ENCODE data around the gene LSP1.
"Not testable (repeated sequence)": the region's sequence is repeated elsewhere in the genome, so short reads cannot be mapped to it uniquely, and the experiment has no call there.

LSP1 gene

DNA sequence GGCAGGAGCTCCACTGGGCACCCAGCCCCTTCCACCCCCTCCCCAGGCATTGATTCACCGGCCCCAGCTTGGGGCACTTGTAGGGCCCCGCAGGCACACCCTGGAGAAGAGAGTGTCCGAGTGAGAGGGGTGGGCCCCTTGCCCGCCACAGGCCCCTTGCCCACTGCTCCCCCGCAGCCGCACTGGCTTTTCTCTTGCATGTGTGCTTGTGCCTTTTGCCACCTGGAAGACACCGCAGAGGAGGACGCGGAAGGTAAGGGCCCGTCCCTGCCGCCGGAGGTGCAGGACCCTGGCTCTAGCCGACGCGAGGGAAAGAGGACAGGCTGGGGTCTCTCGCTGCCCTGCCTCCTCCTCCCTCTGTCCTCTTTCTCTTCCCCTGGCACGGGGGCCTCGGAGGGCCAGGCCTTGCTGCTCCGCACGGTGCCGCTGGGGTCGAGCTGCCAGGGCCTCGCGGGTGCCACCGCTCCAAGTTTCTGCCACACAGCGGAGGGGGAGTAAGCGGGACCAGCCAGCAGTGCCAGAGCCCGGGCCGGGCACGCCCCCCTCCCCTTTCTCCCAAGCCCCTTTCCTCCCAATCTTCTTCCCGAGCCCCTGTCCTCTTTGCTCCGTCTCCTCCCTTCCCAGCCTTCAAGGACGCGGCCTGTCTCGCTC, 76.1 kb downstream of the LSP1 start:
- no peak for DNase-seq (ENCODE audit: low spot score)

DNA sequence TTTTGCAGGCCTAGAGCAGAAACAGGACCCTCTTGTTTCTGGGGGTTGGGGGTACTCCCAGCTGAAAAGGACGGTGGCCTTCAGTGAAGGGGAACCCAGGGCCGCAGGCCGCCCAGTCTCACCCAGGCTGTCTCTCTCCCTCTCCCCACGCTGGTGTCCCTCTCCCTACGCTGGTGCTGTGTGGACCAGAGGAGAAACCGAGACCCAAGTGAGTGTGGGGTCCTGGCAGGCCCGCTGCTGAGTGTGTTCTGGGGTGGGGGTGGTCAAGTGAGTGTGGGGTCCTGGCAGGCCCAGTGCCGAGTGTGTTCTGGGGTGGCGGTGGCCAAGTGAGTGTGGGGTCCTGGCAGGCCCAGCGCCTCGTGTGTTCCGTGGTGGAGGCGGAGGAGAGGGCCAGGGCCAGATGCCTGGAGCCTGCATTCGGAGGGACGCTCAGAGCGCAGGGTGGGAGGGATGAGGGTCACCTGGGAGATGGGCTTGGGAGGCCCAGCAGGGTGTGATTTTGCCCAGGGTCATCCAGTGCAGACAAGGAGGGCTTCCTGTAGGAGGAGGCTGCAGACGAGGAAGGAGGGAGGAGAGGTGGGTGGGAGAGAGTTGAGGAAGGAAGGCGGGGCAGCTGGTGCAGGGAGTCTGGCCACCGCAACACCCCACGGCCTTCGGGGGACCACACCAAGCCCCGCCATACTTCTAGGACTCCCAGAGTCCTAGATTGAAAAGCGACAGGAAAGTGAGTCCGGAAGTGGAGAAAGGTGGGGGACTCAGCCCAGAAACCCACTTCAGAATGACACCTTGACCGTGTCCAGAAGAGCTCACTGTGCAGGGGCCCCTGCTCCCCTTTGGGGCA, 77.0 kb downstream of the LSP1 start:
- DNase-seq (ENCODE audit: low spot score) = no peak

GRCh38 chr11:1930462-1930830, 77.6 kb downstream of the LSP1 start:
- no peak for DNase-seq (ENCODE audit: low spot score)

DNA sequence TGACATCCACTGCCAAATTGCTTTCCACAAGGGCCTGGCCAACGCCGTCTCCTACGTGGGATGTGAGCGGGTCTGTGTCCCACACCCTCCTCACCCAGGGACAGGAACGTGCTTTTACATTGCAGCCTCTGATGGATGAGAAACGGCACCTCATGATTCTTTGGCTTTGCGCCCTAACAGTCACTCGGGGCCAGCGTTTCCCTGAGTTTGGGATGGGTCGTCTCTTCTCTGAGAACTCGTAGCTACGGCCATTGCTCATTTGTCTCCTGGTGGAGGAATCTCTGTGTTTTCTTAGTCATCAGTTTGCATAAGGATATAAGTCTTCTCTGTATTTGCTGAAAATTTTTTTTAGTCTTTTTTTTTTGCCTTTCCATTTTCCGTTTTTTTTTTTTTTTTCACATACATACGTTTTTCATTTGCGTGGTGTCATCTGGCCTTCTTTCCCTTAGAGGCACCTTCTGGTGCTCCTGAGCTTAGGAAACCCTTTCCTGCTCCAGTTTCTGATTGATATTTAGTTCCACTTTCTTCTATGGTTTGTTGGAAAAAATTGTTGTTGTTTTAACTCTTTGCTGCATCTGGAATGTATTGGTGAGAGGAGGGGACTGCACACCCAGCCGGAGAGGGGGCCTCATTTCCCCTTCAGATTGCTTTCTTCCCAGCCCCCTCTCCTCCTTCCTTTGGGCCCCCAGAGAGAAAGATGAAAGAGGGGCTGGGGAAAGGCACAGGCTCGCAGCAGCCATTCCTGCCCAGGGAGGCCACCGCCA, 78.6 kb downstream of the LSP1 start:
- DNase-seq (ENCODE audit: low spot score) = no peak

DNA sequence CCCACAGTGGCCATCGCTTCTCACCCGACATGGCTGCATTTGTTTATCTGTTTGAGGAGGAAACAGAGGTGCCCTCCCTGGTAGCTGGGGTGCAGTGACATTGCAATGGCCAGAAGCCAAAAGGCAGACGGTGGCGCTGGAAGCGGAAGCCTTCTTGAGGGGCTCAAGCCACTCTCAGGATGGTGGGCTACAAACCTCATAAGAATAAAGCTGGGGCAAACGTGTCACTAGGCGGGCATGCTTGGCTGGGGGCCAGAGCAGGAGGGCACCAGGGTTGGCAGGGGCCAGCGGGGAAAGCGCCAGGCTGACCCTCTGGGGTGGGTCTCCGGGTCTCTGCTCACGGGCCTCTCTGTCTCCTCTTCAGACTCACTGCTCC, 79.2 kb downstream of the LSP1 start:
- DNase-seq (ENCODE audit: low spot score) = no peak

GRCh38 chr11:1932681-1933080, 79.8 kb downstream of the LSP1 start:
- DNase-seq (ENCODE audit: low spot score) = no peak

- DNase-seq (ENCODE audit: low spot score) = no peak
Measured at GRCh38 chr11:1933416-1934334, 80.8 kb downstream of the LSP1 start.

GRCh38 chr11:1934335-1935155, 81.7 kb downstream of the LSP1 start:
- no peak for DNase-seq (ENCODE audit: low spot score)

DNA sequence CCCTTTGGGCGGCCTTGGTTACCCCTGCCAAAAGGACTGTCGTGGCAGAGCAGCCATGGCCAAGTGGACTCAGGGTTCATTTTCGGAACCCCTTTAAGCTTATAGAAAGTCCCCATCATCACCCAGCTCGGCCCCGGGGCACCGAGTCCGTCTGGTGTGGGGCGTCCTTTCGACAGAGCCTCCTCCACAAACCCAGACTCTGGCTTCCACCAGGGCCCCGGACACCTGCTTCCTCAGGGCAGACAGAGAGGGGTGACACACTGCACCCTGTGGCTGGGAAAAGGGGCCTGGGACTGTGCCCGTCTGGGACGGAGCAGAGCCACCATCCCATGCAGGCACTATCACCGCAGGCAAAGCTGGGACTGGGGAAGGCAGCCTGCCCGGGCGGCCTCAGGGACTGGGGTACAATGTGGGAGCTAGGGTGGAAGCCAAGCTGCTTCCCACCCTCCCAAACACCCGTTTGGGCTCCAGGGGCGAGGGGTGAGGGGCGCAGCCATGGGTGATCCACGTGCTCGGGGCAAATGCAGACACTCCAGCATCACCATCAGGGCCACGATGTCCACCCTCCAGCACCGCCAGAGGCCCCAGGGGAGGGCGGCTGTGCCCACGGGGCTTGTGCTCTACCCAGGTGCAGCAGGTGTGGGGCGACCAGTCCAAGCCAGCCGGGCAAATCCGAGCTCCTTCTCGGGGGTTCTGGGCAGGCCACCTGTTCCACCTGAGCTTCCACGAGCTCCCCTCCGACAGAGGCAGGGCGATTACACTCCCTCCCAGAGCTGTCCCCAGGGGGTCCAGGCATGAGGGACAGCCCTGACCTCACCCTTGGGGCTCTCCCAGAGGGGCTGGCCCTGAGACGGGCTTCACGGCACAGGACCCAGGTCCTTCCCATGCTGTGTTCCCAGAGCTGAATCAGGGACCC, 82.5 kb downstream of the LSP1 start:
- DNase-seq (ENCODE audit: low spot score) = no peak

GRCh38 chr11:1936072-1936780, 83.3 kb downstream of the LSP1 start:
- no peak for DNase-seq (ENCODE audit: low spot score)

- no peak for DNase-seq (ENCODE audit: low spot score)
Measured at GRCh38 chr11:1936781-1937615, 84.1 kb downstream of the LSP1 start.

GRCh38 chr11:1937616-1938342, 84.9 kb downstream of the LSP1 start:
- DNase-seq (ENCODE audit: low spot score) = no peak

DNA sequence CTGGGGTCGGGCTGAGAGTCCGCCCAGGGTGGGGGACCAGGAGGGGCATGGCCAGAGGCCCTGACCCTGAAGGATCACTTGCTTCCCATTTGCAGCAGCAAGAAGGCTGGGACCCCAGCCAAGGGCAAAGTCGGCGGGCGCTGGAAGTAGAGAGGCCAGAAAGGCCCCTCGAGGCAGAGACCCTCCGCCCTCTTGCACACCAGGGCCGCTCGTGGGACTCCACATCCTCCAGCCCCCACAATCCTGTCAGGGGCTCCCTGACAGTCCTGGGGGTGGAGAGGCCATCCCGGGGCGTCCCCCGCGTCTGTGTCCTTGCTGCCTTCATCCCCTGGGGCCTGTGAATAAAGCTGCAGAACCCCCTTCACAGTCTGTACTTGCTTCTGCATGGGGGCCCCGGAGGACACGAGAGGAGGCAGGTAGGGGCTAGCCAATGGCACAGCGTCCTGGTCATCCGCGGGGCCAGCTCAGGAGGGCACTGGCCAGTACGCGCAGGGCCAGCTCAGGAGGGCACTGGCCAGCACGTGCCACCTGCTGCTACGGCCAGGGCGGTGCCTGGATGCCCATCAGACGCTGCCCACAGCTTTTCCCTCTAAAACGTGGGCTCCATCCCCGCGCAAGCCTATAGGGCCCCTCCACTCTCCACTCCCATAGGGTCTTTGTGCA, 85.6 kb downstream of the LSP1 start:
- DNase-seq (ENCODE audit: low spot score) = no peak

DNA sequence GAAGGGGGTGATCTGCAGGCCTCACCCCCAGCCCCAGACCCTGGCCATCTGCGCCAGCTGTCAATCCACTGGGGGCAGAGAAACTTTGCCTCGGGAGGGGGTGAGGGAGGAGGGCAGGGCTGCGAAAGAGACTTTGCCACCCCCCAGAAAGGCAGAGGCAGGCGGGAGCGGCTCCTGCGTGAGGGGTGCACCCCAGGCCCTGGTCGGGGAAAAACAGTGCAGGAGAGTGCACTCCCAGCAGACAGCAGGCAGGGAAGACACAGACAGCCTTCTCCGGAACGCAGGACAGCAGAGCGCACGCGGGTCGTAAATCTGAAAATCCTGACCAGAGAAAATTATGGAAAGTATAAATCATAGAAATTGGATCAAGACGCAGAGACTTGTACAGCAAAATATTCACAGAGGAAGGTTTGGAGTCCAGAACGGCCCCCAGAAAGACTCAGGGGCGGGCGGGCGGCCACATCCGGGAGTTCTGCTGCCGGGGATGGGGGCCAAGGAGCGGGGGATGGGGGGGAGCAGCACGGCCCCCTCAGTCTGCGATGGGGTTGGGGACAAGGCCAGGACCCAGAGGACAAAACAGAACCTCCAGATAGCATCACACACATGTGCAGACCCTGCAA, 86.2 kb downstream of the LSP1 start:
- no peak for DNase-seq (ENCODE audit: low spot score)

DNA sequence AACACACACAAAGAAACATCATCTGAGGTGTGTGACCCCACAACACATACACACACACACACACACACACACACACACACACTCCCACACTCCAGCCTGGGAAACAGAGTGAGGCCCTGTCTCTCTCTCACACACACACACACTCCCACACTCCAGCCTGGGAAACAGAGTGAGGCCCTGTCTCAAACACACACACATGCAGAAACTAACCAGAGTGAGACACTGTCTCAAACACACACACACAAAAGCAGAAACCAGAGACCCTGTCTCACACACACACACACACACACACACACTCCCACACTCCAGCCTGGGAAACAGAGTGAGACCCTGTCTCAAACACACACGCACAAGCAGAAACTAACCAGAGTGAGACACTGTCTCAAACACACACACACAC, 86.9 kb downstream of the LSP1 start:
- DNase-seq (ENCODE audit: low spot score) = not testable (repeated sequence)
